ENCODE results near the gene GJB4.

The GJB4 gene

GRCh38 chr1:34779005-34779404 is 19.5 kb downstream of the GJB4 start:
- DNase-seq (ENCODE audit: low read depth, low spot score) = no peak
- Histone ChIP-seq H3K9me3 (ENCODE audit: low read depth, low read length) (no peaks in the 10 kb centered on the region), H3K9ac (ENCODE audit: insufficient read length) (no peak overlapping the region), H3K36me3 (ENCODE audit: insufficient read depth, low read length) (no peaks in the 10 kb centered on the region), H3K4me3 (no peak overlapping the region), H3K27ac (no peak overlapping the region)
- no peak for TF ChIP-seq EZH2 (IDR thresholded peaks at IDR 0.05)
- TF ChIP-seq POLR2AphosphoS5 (IDR thresholded peaks at IDR 0.05; ENCODE audit: borderline replicate concordance, low read depth, low read length) = no peak
- no peak for TF ChIP-seq FOXP2 (optimal IDR thresholded peaks at IDR 0.05; ENCODE audit: control extremely low read depth, extremely low read length, insufficient read depth)

DNA sequence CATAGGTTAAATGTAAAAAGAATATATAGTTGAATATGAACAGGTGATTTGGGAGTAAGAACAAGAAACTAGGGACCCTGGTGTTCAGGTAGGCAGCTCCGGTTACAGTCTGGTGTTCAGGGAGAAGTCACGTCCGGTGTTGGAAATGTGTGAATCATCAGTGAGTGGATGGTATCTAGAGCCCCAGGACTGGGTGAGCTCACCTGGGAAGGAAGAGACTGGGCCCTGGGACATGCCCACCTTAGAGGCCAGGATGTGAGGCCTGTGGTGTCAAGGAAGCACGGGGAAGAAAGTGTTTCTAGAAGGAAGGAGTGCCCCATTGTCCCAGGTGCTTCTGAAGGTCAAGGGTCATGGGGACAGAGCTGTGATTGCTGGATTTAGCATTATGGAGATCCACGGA is 20.0 kb downstream of the GJB4 start:
- H3K4me3 ChIP-seq = no peak overlapping the region
- no peak overlapping the region for H3K9ac ChIP-seq (ENCODE audit: insufficient read length)
- H3K9me3 ChIP-seq (ENCODE audit: low read depth, low read length) = no peaks in the 10 kb centered on the region
- no peak for TF ChIP-seq POLR2AphosphoS5 (IDR thresholded peaks at IDR 0.05; ENCODE audit: borderline replicate concordance, low read depth, low read length)
- no peak for TF ChIP-seq EZH2 (IDR thresholded peaks at IDR 0.05)
- TF ChIP-seq FOXP2 (optimal IDR thresholded peaks at IDR 0.05; ENCODE audit: control extremely low read depth, extremely low read length, insufficient read depth) = no peak
- H3K36me3 ChIP-seq (ENCODE audit: insufficient read depth, low read length) = no peaks in the 10 kb centered on the region
- no peak for DNase-seq (ENCODE audit: low read depth, low spot score)
- H3K27ac ChIP-seq = no peak overlapping the region

GRCh38 chr1:34779962-34780361 is 20.4 kb downstream of the GJB4 start:
- no peak for DNase-seq (ENCODE audit: low read depth, low spot score)
- Histone ChIP-seq H3K9ac (ENCODE audit: insufficient read length) (no peak overlapping the region), H3K36me3 (ENCODE audit: insufficient read depth, low read length) (no peaks in the 10 kb centered on the region), H3K9me3 (ENCODE audit: low read depth, low read length) (no peaks in the 10 kb centered on the region), H3K27ac (no peak overlapping the region), H3K4me3 (no peak overlapping the region)
- TF ChIP-seq EZH2 (IDR thresholded peaks at IDR 0.05) = no peak
- no peak for TF ChIP-seq FOXP2 (optimal IDR thresholded peaks at IDR 0.05; ENCODE audit: control extremely low read depth, extremely low read length, insufficient read depth)
- TF ChIP-seq POLR2AphosphoS5 (IDR thresholded peaks at IDR 0.05; ENCODE audit: borderline replicate concordance, low read depth, low read length) = no peak

DNA sequence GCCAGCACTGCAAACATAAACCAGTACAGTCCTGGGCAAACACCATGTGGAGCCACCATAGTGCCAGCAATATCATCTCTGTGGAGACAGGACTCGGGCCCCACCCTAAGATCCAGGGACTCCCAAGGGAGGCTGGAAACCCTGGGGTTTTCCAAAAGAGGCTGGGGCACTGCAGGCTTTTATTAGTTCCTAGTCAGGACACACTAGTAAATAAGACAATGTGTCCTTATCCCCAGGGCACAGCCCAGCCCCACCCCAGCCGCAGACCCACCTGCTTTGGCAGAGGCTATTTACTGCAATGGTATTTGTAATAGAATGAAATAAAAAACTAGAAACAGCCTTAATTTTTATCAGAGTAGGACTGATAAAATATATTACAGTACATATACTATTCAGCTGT is 21.0 kb downstream of the GJB4 start:
- no peak overlapping the region for H3K4me3 ChIP-seq
- H3K9me3 ChIP-seq (ENCODE audit: low read depth, low read length) = no peaks in the 10 kb centered on the region
- no peaks in the 10 kb centered on the region for H3K36me3 ChIP-seq (ENCODE audit: insufficient read depth, low read length)
- no peak overlapping the region for H3K27ac ChIP-seq
- H3K9ac ChIP-seq (ENCODE audit: insufficient read length) = no peak overlapping the region
- TF ChIP-seq EZH2 (IDR thresholded peaks at IDR 0.05) = no peak
- no peak for TF ChIP-seq FOXP2 (optimal IDR thresholded peaks at IDR 0.05; ENCODE audit: control extremely low read depth, extremely low read length, insufficient read depth)
- no peak for TF ChIP-seq POLR2AphosphoS5 (IDR thresholded peaks at IDR 0.05; ENCODE audit: borderline replicate concordance, low read depth, low read length)
- no peak for DNase-seq (ENCODE audit: low read depth, low spot score)

DNA sequence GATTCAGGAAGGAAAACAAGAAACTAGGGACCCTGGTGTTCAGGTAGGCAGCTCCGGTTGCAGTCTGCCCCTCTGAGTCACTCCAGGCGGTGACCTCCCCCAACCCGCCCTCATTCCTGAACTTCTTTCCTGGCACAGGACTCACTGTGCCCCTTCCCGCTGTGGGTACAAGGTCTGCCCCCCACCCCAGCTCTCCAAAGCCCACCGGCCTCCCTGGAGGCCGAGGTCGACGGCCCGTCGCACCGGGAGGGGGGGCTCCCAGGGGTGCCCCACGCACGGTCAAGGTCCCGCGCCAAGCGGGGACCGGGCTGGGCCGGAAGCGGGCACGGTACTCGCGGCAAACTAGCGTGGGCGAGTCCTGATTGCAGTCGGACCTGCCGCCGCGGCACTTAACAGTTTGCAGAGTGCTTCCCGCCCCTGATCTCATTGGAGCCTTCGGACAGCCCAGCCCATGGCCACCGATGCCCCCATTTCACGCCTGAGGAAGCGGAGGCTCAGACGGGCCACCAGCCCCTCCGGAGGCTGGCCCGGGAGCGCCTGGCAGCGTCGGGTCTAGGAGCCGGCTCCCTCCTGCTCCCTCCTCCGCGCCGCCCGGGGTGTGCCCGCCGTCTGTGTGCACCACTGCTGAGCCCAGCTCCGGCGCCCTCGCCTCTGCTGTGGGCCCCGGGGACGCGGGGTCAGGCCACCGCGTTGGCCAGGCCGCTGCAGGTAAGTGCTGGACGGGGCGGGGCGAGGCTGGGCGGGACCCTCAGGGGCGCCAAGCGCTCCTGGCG is 21.7 kb downstream of the GJB4 start, which contains the start of gene GJB3:
TSS of gene GJB3 (plus strand) at position 144 of the 773 bp plus-strand sequence. CDS start 3,549 bp downstream, outside the sequence.
- no peak for DNase-seq (ENCODE audit: low read depth, low spot score)
- H3K36me3 ChIP-seq (ENCODE audit: insufficient read depth, low read length) = no peaks in the 10 kb centered on the region

GRCh38 chr1:34781844-34782391 is 22.4 kb downstream of the GJB4 start:
- no peak for DNase-seq (ENCODE audit: low read depth, low spot score)
- peak overlapping the region; percentile 53 for H3K4me3 ChIP-seq
- no peak overlapping the region for H3K9ac ChIP-seq (ENCODE audit: insufficient read length)
- no peak overlapping the region for H3K27ac ChIP-seq
- H3K36me3 ChIP-seq (ENCODE audit: insufficient read depth, low read length) = no peaks in the 10 kb centered on the region
- TF ChIP-seq POLR2AphosphoS5 (IDR thresholded peaks at IDR 0.05; ENCODE audit: borderline replicate concordance, low read depth, low read length) (no peak), FOXP2 (optimal IDR thresholded peaks at IDR 0.05; ENCODE audit: control extremely low read depth, extremely low read length, insufficient read depth) (no peak), EZH2 (IDR thresholded peaks at IDR 0.05) (no peak)
- H3K9me3 ChIP-seq (ENCODE audit: low read depth, low read length) = no peaks in the 10 kb centered on the region

More for the DNA sequence above, 21.7 kb downstream of the GJB4 start, which contains the start of gene GJB3:
- Histone ChIP-seq H3K9ac (ENCODE audit: insufficient read length) (no peak within 1 kb of the TSS), H3K27ac (no peak within 1 kb of the TSS), H3K4me3 (peak within 1 kb of the TSS; percentile 53), H3K9me3 (ENCODE audit: low read depth, low read length) (no peaks in the 10 kb centered on the region)
- TF ChIP-seq FOXP2 (optimal IDR thresholded peaks at IDR 0.05; ENCODE audit: control extremely low read depth, extremely low read length, insufficient read depth) (no peak), EZH2 (IDR thresholded peaks at IDR 0.05) (peak; percentile 94)

GRCh38 chr1:34784751-34785221 is 25.2 kb downstream of the GJB4 start:
- TF ChIP-seq POLR2AphosphoS5 (IDR thresholded peaks at IDR 0.05; ENCODE audit: borderline replicate concordance, low read depth, low read length) = no peak
- no peak for TF ChIP-seq FOXP2 (optimal IDR thresholded peaks at IDR 0.05; ENCODE audit: control extremely low read depth, extremely low read length, insufficient read depth)
- no peak for TF ChIP-seq EZH2 (IDR thresholded peaks at IDR 0.05)
- no peak overlapping the region for H3K4me3 ChIP-seq
- H3K9me3 ChIP-seq (ENCODE audit: low read depth, low read length) = no peaks in the 10 kb centered on the region
- H3K27ac ChIP-seq = no peak overlapping the region
- no peak for DNase-seq (ENCODE audit: low read depth, low spot score)
- H3K36me3 ChIP-seq (ENCODE audit: insufficient read depth, low read length) = no peaks in the 10 kb centered on the region
- H3K9ac ChIP-seq (ENCODE audit: insufficient read length) = no peak overlapping the region

DNA sequence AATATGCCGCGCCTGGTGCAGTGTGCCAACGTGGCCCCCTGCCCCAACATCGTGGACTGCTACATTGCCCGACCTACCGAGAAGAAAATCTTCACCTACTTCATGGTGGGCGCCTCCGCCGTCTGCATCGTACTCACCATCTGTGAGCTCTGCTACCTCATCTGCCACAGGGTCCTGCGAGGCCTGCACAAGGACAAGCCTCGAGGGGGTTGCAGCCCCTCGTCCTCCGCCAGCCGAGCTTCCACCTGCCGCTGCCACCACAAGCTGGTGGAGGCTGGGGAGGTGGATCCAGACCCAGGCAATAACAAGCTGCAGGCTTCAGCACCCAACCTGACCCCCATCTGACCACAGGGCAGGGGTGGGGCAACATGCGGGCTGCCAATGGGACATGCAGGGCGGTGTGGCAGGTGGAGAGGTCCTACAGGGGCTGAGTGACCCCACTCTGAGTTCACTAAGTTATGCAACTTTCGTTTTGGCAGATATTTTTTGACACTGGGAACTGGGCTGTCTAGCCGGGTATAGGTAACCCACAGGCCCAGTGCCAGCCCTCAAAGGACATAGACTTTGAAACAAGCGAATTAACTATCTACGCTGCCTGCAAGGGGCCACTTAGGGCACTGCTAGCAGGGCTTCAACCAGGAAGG is 25.8 kb downstream of the GJB4 start:
- TF ChIP-seq POLR2AphosphoS5 (IDR thresholded peaks at IDR 0.05; ENCODE audit: borderline replicate concordance, low read depth, low read length) = no peak
- TF ChIP-seq EZH2 (IDR thresholded peaks at IDR 0.05) = no peak
- TF ChIP-seq FOXP2 (optimal IDR thresholded peaks at IDR 0.05; ENCODE audit: control extremely low read depth, extremely low read length, insufficient read depth) = no peak
- no peak overlapping the region for H3K27ac ChIP-seq
- DNase-seq (ENCODE audit: low read depth, low spot score) = no peak
- H3K36me3 ChIP-seq (ENCODE audit: insufficient read depth, low read length) = no peaks in the 10 kb centered on the region
- H3K9me3 ChIP-seq (ENCODE audit: low read depth, low read length) = no peaks in the 10 kb centered on the region
- H3K4me3 ChIP-seq = no peak overlapping the region
- no peak overlapping the region for H3K9ac ChIP-seq (ENCODE audit: insufficient read length)
